ENCODE data around the gene UBE4B.
A peak's percentile ranks its signal among the peaks of the same experiment; 100 is the strongest.
"Not testable (repeated sequence)": the region's sequence is repeated elsewhere in the genome, so short reads cannot be mapped to it uniquely, and the experiment has no call there.

UBE4B gene

GRCh38 chr1:10074059-10074851 lies 41.5 kb downstream of the UBE4B start:
- DNase-seq = peak; percentile 71

GRCh38 chr1:10074852-10075730 lies 42.3 kb downstream of the UBE4B start:
- no peak for DNase-seq

GRCh38 chr1:10075732-10076131 lies 43.0 kb downstream of the UBE4B start:
- no peak for DNase-seq

- DNase-seq = no peak
Observed at GRCh38 chr1:10078494-10078893, 45.7 kb downstream of the UBE4B start.

- DNase-seq = no peak
Observed at GRCh38 chr1:10080523-10080922, 47.8 kb downstream of the UBE4B start.

GRCh38 chr1:10082785-10083479 lies 50.2 kb downstream of the UBE4B start:
- no peak for DNase-seq

- DNase-seq = no peak
Observed at GRCh38 chr1:10084045-10084444, 51.3 kb downstream of the UBE4B start.

- DNase-seq = no peak
Observed at GRCh38 chr1:10085076-10085475, 52.3 kb downstream of the UBE4B start.

GRCh38 chr1:10087210-10087609 lies 54.5 kb downstream of the UBE4B start:
- no peak for DNase-seq

GRCh38 chr1:10101929-10102328 lies 69.2 kb downstream of the UBE4B start:
- no peak for DNase-seq

- no peak for DNase-seq
Observed at GRCh38 chr1:10103193-10103592, 70.4 kb downstream of the UBE4B start.

- DNase-seq = no peak
Observed at GRCh38 chr1:10104834-10105233, 72.1 kb downstream of the UBE4B start.

GRCh38 chr1:10105484-10105883 lies 72.7 kb downstream of the UBE4B start:
- DNase-seq = no peak

GRCh38 chr1:10106241-10106640 lies 73.5 kb downstream of the UBE4B start:
- DNase-seq = no peak

GRCh38 chr1:10106756-10107475 lies 74.2 kb downstream of the UBE4B start:
- no peak for DNase-seq

- not testable (repeated sequence) for DNase-seq
Observed at GRCh38 chr1:10107476-10107847, 74.7 kb downstream of the UBE4B start.

GRCh38 chr1:10108134-10108663 lies 75.4 kb downstream of the UBE4B start:
- DNase-seq = no peak

GRCh38 chr1:10108948-10109708 lies 76.4 kb downstream of the UBE4B start:
- no peak for DNase-seq

- no peak for DNase-seq
Observed at GRCh38 chr1:10113501-10113900, 80.7 kb downstream of the UBE4B start.

- DNase-seq = no peak
Observed at GRCh38 chr1:10114746-10115145, 82.0 kb downstream of the UBE4B start.

GRCh38 chr1:10117132-10117531 lies 84.4 kb downstream of the UBE4B start:
- no peak for DNase-seq

- no peak for DNase-seq
Observed at GRCh38 chr1:10117865-10118264, 85.1 kb downstream of the UBE4B start.
